HG02759 (cell line): ENCODE data around the gene AFF4.
A peak's percentile ranks its signal among the peaks of the same experiment; 100 is the strongest.

ENCODE experiments used
- ATAC-seq: cut with Tn5 transposase; IDR thresholded peaks from one replicate; pipeline ENCODE4 v1.9.1; 2021; ENCODE audit warnings: mild to moderate bottlenecking, moderate library complexity; ENCODE audit not compliant: unreplicated experiment

The AFF4 gene

DNA sequence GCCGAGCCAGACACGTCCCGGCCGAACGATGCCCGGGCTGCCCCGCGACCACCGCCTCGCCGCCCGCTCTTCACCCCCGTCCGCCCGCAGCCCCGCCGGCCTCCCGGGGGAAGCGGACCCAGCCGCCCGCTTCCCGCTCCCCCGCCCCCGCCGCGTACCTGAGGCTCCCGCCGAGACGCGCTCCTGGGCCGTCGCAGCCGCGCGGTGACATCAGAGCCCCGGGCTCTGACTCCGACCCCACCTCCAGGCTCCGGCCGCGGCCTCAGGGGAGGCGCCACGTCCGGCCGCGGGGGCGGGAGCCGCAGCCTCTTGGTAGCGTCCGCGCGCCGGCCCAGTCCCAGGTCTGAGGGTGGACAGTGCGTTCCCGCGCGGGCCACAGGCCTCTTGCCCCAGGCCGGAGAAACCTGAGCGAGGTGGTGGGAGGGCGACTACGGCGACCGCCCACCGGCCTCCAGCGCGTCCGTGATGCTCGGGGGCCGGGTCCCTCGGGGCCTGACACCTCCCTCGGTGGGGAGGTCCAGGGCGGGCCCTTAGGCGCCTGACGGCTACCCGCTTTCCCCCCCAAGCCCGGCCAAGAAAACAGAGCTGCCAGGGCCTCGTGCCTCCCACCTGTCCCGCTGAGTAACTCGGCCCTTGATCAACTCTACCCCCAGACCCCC is 132.9 kb downstream of the AFF4 start, which contains the start of gene SHROOM1:
SHROOM1 (minus strand) TSS at position 212 of the 659 bp plus-strand sequence. CDS start 4,507 bp downstream, outside the sequence.
- ATAC-seq, result peak; percentile 72

DNA sequence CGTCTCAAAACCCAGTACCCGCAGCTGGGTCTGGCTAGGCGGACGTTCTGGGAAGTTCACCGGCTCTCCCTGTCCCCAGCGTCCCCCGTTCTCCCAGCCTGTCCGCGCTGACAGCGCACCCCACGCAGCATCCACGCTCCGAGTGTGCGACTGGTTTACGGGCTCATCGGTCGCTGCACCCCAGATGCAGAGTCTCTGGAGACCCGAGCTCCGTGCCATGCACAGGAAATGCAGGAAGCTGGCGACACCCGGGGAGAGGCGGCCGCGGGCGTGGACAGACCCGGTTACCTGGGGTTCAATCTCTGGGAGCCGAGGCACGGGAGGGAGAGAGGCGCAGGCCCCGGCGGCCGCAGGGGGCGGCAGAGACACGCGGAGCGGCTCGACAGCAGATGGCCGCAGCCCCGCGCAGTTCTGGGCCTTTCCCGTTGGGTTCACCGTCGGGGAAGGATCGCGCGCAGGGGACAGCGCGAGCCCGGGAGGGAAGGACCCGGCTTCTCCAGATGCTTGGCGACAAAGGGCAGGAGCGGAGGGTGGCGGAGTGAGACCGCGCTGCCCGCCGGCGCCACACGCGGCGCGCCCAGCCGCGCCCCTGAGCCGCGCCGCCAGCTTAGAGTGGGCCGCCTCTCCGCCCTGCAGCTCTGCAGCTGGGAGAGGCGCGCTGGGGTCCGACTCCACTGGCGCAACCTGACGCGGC is 133.5 kb downstream of the AFF4 start:
- peak; percentile 85 for ATAC-seq

DNA sequence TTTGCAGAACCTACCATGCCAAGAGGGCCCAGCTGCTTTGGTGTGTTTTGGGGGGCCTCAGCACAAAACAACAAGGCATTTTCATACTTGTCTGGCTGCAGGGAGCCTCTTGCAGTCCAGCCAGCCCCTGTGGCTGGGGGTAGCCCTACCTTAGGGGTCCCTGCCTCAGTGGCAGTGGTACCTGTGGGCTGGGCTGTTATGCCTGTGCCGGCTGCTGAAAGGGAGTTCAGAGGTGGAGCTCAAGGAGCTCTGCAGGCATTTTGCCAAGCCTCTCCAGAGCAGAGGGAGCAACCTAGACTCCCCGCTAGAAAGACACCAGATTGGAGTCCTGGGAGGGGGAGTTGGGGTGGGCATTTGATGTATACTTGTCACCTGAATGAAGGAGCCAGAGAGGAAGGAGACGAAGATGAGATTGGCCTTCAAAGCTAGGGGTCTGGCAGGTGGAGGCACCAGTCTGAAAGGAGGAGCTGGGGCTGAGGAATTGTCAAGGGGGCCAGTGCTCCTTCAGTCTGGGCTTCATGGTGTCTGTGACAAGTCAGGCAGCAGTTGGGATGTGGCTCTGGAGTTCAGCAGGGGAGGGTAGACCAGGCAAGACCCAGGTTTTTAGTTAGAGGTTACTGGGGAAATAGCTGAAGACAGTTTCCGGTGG is 134.5 kb downstream of the AFF4 start:
- ATAC-seq, result no peak

DNA sequence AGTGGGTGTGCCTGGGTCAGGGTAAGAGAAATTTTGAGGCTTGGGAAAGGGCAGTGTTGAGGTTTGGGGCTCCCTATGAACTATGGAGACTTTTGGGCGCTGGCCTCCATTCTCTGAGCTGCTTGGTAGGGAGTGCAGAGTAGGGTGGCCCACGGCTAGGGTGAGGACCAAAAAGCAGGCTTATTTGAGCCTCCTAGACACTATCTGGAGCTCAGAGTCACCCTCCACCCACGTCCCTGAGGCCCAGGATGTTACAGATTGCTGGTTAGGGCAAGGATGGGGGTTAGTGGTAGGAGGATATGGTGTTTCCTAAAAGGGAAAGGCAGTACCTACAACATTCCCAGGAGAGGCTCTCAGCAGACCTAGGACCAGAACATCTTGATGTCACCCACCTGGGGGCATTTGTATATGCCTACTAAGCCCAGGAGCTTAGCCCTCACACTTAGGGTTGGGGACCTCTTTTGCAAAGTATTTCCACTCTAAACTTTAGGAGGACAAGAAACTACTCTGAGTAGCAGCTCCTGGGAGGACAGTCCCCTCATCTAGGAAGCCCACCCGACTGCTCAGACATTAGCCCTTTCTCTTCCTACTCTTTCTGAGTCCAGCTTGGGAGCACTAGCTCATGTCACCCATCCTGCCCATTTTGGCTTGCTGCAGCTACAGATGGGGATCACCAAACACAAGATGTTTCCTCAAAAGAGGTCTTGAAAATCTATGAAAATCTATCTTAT is 135.3 kb downstream of the AFF4 start:
- ATAC-seq, result no peak

DNA sequence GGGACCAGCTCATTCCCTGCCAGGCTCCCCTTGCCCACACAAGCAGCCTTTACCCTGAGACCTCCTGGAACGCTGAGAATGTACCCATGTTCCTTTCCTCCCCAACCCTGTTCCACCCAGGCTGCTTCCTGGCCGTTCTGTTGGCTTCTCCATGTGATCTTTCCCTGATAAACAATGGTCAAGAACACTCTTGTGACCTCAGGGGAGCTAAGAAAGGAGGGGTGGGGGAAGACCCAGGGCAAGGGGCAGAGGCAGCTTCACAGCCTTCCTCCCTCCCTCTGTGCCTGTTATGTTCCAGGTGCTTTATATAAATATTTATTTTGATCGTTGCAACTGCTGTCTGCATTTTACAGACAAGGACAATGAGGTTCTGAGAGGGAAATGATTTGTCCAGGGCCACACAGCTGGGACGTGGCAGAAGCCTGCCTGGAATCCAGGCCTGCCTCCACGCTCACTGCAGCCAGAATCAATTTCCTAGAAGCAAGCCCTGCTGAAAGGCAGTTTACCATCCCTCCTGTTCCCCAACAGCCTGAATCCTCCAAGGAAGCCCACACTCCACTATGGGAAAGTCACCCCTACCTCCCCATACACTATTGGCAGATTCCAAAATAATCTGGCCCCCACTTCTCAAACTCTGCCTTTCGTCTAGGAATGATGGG is 136.9 kb downstream of the AFF4 start:
- ATAC-seq, result no peak

DNA sequence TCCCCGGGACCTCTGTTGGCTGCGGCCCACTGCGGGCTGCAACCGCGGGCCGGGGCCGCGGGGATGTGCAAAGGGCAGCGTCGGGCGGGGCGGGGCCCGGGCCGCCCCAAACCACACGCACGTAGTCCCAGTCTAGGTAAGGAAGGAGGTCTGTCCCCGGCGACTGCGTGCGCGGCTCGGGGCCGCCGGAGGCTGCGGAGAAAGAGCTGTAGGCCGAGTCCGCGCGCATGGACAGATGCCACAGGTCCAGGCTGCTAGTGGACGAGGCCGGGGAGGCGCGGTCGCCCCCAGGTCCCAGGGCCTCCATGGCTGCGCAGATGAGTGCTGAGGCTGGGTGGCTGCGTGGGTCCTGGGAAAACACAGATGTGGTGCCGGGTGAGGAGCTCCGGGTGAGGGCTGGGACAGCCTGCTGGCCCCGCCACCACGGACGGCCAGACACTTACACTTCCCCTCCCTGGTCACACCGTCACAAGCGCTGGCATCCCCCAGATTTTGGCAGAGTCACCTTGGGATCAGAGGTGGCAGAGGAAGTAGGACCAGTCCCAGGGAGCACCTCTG is 137.5 kb downstream of the AFF4 start:
- ATAC-seq, result no peak
